Measurements from ENCODE around the gene OR52W1.

The OR52W1 gene

DNA sequence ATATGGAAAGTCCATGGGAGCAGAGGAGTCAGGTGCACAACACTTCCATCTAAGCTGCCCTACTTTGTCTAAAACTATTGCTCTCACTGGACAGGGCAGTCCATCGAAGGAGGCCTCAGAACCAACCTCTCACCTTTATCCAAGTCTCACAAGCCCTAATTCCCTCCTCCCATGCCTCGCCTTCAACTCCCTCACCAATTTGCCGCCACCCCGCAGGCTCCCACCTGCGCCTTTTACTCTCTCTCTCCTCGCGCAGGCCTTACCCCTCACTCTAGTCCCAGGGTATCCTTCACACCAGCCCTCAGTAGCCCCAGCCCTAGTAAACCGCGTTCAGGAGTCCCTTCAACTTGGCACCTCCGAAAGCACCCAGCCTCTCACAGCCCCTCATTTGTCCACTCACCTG is 35.0 kb downstream of the OR52W1 start:
- H3K27ac ChIP-seq (ENCODE audit: insufficient read depth, low read length, poor library complexity, severe bottlenecking): peak overlapping the region; percentile 77
- H3K27me3 ChIP-seq (replicated peaks; ENCODE audit: control insufficient read depth, insufficient read depth, low read length, poor library complexity, severe bottlenecking): no peaks in the 10 kb centered on the region
- DNase-seq: no peak
- H3K4me3 ChIP-seq (ENCODE audit: insufficient read depth, low read depth, low read length, poor library complexity, severe bottlenecking): peak overlapping the region; percentile 70
- H3K36me3 ChIP-seq (ENCODE audit: control insufficient read depth, insufficient read depth, low read length): no peaks in the 10 kb centered on the region
- no peaks in the 10 kb centered on the region for H3K9me3 ChIP-seq (ENCODE audit: control insufficient read depth, low read length)
- H3K4me1 ChIP-seq (ENCODE audit: control insufficient read depth, insufficient read depth, low read length, poor library complexity, severe bottlenecking): peaks cover 12% of the 10 kb centered on the region

DNA sequence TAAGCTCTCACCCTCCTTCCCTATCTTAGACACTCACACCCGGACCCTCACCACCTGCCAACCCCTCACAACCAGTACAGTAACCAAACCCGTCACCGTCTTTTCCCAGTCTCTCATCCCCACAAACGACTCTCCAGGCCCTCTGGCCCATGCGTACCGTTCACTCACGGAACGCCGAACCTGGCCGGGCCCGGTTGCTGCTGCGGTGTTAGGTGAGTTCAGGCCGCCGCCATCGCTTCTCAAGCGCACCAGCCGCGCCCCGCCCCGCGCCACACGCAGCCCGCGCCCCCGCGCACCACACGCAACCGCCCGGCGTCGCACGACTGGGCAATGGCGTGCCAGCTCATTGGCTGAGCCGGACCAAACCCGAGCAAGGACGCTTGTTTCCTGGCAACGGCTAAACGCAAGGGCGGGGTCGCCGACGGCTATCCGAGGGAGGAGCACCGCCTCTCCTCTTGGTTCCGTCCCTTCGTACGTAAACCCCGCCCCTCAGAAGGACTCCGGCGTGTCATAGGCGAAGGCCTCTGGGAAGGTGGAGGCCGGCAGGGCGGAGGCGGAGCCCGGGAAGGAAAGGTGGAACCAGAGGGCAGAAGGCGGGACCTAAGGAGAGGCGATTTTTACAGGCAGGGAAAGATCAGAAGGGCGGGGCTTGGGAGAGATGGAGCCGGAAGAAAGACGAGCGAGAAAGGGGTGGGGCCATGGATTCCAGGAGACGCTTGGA is 35.5 kb downstream of the OR52W1 start, which contains the start of gene FHIP1B:
Gene FHIP1B, minus strand, starts transcription at position 250 of the 721 bp plus-strand sequence. CDS start 10,120 bp downstream, outside the sequence.
- no peaks in the 10 kb centered on the region for H3K27me3 ChIP-seq (replicated peaks; ENCODE audit: control insufficient read depth, insufficient read depth, low read length, poor library complexity, severe bottlenecking)
- peaks cover 12% of the 10 kb centered on the region for H3K4me1 ChIP-seq (ENCODE audit: control insufficient read depth, insufficient read depth, low read length, poor library complexity, severe bottlenecking)
- DNase-seq: peak; percentile 99 to 100 (median 99)
- H3K9me3 ChIP-seq (ENCODE audit: control insufficient read depth, low read length): no peaks in the 10 kb centered on the region
- no peaks in the 10 kb centered on the region for H3K36me3 ChIP-seq (ENCODE audit: control insufficient read depth, insufficient read depth, low read length)
- H3K27ac ChIP-seq (ENCODE audit: insufficient read depth, low read length, poor library complexity, severe bottlenecking): peak within 1 kb of the TSS; percentile 77
- H3K4me3 ChIP-seq (ENCODE audit: insufficient read depth, low read depth, low read length, poor library complexity, severe bottlenecking): peak within 1 kb of the TSS; percentile 70

DNA sequence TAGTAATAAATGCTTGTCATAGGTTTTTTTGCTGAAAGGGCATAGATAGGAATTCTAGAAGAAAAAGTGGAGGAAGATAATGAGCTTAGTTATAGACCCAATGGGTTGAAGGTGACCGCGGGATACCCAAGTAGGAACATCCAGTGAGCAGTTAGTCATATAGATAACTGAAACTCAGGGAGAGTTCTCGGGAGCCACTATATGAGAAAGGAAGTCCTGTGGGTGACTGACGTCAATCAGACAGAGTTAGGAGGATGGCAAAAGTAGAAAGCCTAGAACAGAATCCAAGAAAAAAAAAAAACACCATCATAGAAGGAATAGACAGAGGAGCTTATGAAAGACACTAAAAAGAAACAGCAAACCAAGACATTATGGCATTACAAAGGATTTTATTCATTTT is 38.2 kb downstream of the OR52W1 start:
- no peaks in the 10 kb centered on the region for H3K27me3 ChIP-seq (replicated peaks; ENCODE audit: control insufficient read depth, insufficient read depth, low read length, poor library complexity, severe bottlenecking)
- no peaks in the 10 kb centered on the region for H3K36me3 ChIP-seq (ENCODE audit: control insufficient read depth, insufficient read depth, low read length)
- H3K4me3 ChIP-seq (ENCODE audit: insufficient read depth, low read depth, low read length, poor library complexity, severe bottlenecking): no peak overlapping the region
- H3K27ac ChIP-seq (ENCODE audit: insufficient read depth, low read length, poor library complexity, severe bottlenecking): no peak overlapping the region
- H3K4me1 ChIP-seq (ENCODE audit: control insufficient read depth, insufficient read depth, low read length, poor library complexity, severe bottlenecking): peaks cover 7% of the 10 kb centered on the region
- H3K9me3 ChIP-seq (ENCODE audit: control insufficient read depth, low read length): no peaks in the 10 kb centered on the region
- no peak for DNase-seq

GRCh38 chr11:6237761-6238302 is 38.8 kb downstream of the OR52W1 start:
- no peak overlapping the region for H3K4me3 ChIP-seq (ENCODE audit: insufficient read depth, low read depth, low read length, poor library complexity, severe bottlenecking)
- H3K27ac ChIP-seq (ENCODE audit: insufficient read depth, low read length, poor library complexity, severe bottlenecking): no peak overlapping the region
- no peaks in the 10 kb centered on the region for H3K9me3 ChIP-seq (ENCODE audit: control insufficient read depth, low read length)
- no peaks in the 10 kb centered on the region for H3K27me3 ChIP-seq (replicated peaks; ENCODE audit: control insufficient read depth, insufficient read depth, low read length, poor library complexity, severe bottlenecking)
- H3K4me1 ChIP-seq (ENCODE audit: control insufficient read depth, insufficient read depth, low read length, poor library complexity, severe bottlenecking): peaks cover 7% of the 10 kb centered on the region
- DNase-seq: no peak
- no peaks in the 10 kb centered on the region for H3K36me3 ChIP-seq (ENCODE audit: control insufficient read depth, insufficient read depth, low read length)

DNA sequence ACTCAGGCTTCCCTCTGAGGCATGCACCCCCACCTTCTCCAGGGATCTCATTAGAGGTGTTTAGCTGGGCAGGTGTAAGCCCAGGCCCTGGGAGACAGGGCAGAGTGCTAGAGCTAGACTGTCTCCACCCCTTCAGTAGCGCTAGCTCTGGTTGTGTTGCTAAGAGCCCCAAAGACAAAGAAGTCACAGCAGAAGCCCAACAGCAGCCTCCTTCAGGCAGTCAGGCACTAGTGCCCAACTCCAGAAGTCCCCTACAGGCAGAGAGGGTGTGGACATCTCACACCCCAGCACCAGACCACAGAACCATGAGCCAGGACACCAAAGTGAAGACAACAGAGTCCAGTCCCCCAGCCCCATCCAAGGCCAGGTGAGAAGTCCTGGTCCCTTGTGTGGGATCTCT is 39.9 kb downstream of the OR52W1 start, which contains the start of gene CNGA4:
Gene CNGA4, plus strand, starts transcription at position 188 of the 400 bp plus-strand sequence. Its CDS starts 118 bp downstream, at position 306.
- DNase-seq: no peak
- Histone ChIP-seq H3K4me1 (ENCODE audit: control insufficient read depth, insufficient read depth, low read length, poor library complexity, severe bottlenecking) (peaks cover 2% of the 10 kb centered on the region), H3K4me3 (ENCODE audit: insufficient read depth, low read depth, low read length, poor library complexity, severe bottlenecking) (no peak within 1 kb of the TSS), H3K27ac (ENCODE audit: insufficient read depth, low read length, poor library complexity, severe bottlenecking) (no peak within 1 kb of the TSS), H3K9me3 (ENCODE audit: control insufficient read depth, low read length) (no peaks in the 10 kb centered on the region), H3K36me3 (ENCODE audit: control insufficient read depth, insufficient read depth, low read length) (no peaks in the 10 kb centered on the region), H3K27me3 (replicated peaks; ENCODE audit: control insufficient read depth, insufficient read depth, low read length, poor library complexity, severe bottlenecking) (no peaks in the 10 kb centered on the region)

DNA sequence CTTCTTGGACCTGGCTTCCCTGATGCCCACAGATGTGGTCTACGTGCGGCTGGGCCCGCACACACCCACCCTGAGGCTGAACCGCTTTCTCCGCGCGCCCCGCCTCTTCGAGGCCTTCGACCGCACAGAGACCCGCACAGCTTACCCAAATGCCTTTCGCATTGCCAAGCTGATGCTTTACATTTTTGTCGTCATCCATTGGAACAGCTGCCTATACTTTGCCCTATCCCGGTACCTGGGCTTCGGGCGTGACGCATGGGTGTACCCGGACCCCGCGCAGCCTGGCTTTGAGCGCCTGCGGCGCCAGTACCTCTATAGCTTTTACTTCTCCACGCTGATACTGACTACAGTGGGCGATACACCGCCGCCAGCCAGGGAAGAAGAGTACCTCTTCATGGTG is 41.1 kb downstream of the OR52W1 start:
- Histone ChIP-seq H3K36me3 (ENCODE audit: control insufficient read depth, insufficient read depth, low read length) (no peaks in the 10 kb centered on the region), H3K9me3 (ENCODE audit: control insufficient read depth, low read length) (no peaks in the 10 kb centered on the region), H3K4me3 (ENCODE audit: insufficient read depth, low read depth, low read length, poor library complexity, severe bottlenecking) (no peak overlapping the region), H3K4me1 (ENCODE audit: control insufficient read depth, insufficient read depth, low read length, poor library complexity, severe bottlenecking) (no peaks in the 10 kb centered on the region), H3K27ac (ENCODE audit: insufficient read depth, low read length, poor library complexity, severe bottlenecking) (no peak overlapping the region), H3K27me3 (replicated peaks; ENCODE audit: control insufficient read depth, insufficient read depth, low read length, poor library complexity, severe bottlenecking) (no peaks in the 10 kb centered on the region)
- DNase-seq: no peak

- no peak overlapping the region for H3K4me3 ChIP-seq (ENCODE audit: insufficient read depth, low read depth, low read length, poor library complexity, severe bottlenecking)
- no peak overlapping the region for H3K27ac ChIP-seq (ENCODE audit: insufficient read depth, low read length, poor library complexity, severe bottlenecking)
- H3K4me1 ChIP-seq (ENCODE audit: control insufficient read depth, insufficient read depth, low read length, poor library complexity, severe bottlenecking): no peaks in the 10 kb centered on the region
- DNase-seq: no peak
- no peaks in the 10 kb centered on the region for H3K9me3 ChIP-seq (ENCODE audit: control insufficient read depth, low read length)
- no peaks in the 10 kb centered on the region for H3K36me3 ChIP-seq (ENCODE audit: control insufficient read depth, insufficient read depth, low read length)
- no peaks in the 10 kb centered on the region for H3K27me3 ChIP-seq (replicated peaks; ENCODE audit: control insufficient read depth, insufficient read depth, low read length, poor library complexity, severe bottlenecking)
These were observed 41.8 kb downstream of the OR52W1 start for GRCh38 chr11:6240781-6241180.

DNA sequence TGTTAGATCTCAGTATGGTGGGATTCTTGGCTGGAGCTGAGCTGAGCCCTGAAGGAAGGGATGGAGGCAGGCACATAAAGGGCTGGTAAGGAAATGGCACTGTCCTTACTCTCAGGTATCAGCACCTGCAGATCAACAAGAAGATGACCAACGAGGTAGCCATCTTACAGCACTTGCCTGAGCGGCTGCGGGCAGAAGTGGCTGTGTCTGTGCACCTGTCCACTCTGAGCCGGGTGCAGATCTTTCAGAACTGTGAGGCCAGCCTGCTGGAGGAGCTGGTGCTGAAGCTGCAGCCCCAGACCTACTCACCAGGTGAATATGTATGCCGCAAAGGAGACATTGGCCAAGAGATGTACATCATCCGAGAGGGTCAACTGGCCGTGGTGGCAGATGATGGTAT is 42.3 kb downstream of the OR52W1 start:
- H3K27me3 ChIP-seq (replicated peaks; ENCODE audit: control insufficient read depth, insufficient read depth, low read length, poor library complexity, severe bottlenecking): no peaks in the 10 kb centered on the region
- no peaks in the 10 kb centered on the region for H3K9me3 ChIP-seq (ENCODE audit: control insufficient read depth, low read length)
- no peak overlapping the region for H3K27ac ChIP-seq (ENCODE audit: insufficient read depth, low read length, poor library complexity, severe bottlenecking)
- DNase-seq: no peak
- no peaks in the 10 kb centered on the region for H3K4me1 ChIP-seq (ENCODE audit: control insufficient read depth, insufficient read depth, low read length, poor library complexity, severe bottlenecking)
- H3K4me3 ChIP-seq (ENCODE audit: insufficient read depth, low read depth, low read length, poor library complexity, severe bottlenecking): no peak overlapping the region
- no peaks in the 10 kb centered on the region for H3K36me3 ChIP-seq (ENCODE audit: control insufficient read depth, insufficient read depth, low read length)

DNA sequence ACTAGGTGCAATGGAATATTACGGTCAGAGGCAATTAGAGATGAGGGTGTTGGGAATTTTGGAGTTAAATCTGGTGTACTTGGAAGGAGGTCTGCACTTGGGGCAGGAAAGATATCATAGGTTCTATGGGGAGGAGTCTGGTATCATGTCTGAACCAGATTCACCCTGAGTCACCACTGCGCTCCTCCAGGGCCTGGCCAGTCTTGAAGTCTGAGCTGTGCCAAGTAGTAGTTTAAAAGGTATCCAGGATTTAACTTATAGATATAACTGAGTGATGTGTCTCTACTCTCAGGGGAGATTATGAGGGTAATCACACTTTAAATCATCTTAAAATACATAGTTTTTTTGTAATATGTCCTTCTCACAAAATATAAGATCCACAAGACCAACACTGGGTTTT is 46.5 kb downstream of the OR52W1 start:
- Histone ChIP-seq H3K36me3 (ENCODE audit: control insufficient read depth, insufficient read depth, low read length) (no peaks in the 10 kb centered on the region), H3K27me3 (replicated peaks; ENCODE audit: control insufficient read depth, insufficient read depth, low read length, poor library complexity, severe bottlenecking) (no peaks in the 10 kb centered on the region), H3K4me1 (ENCODE audit: control insufficient read depth, insufficient read depth, low read length, poor library complexity, severe bottlenecking) (no peaks in the 10 kb centered on the region), H3K9me3 (ENCODE audit: control insufficient read depth, low read length) (no peaks in the 10 kb centered on the region), H3K4me3 (ENCODE audit: insufficient read depth, low read depth, low read length, poor library complexity, severe bottlenecking) (no peak overlapping the region), H3K27ac (ENCODE audit: insufficient read depth, low read length, poor library complexity, severe bottlenecking) (no peak overlapping the region)
- DNase-seq: no peak

- H3K4me3 ChIP-seq (ENCODE audit: insufficient read depth, low read depth, low read length, poor library complexity, severe bottlenecking): no peak overlapping the region
- H3K27me3 ChIP-seq (replicated peaks; ENCODE audit: control insufficient read depth, insufficient read depth, low read length, poor library complexity, severe bottlenecking): no peaks in the 10 kb centered on the region
- no peaks in the 10 kb centered on the region for H3K36me3 ChIP-seq (ENCODE audit: control insufficient read depth, insufficient read depth, low read length)
- DNase-seq: no peak
- H3K27ac ChIP-seq (ENCODE audit: insufficient read depth, low read length, poor library complexity, severe bottlenecking): no peak overlapping the region
- H3K4me1 ChIP-seq (ENCODE audit: control insufficient read depth, insufficient read depth, low read length, poor library complexity, severe bottlenecking): no peaks in the 10 kb centered on the region
- no peaks in the 10 kb centered on the region for H3K9me3 ChIP-seq (ENCODE audit: control insufficient read depth, low read length)
These were observed 49.2 kb downstream of the OR52W1 start for GRCh38 chr11:6248248-6248647.

Data from effector memory CD4-positive, alpha-beta T cell (primary cell).